Smooth muscle cell (in vitro differentiated cells): ENCODE measurements around the gene TPRG1. TPM values are rescaled to one million over a fixed set of nuclear protein-coding genes. Genes with fewer than 3 reads are reported as not detected.

Experiments
- DNase-seq: peaks from one replicate; lab custom pipeline; 2025; ENCODE audit not compliant: unreplicated experiment; lab: John Stamatoyannopoulos, UW
- H2AFZ ChIP-seq: fragments of 200-600 bp; sonication (generic); 2 replicates; pipeline ENCODE4 v1.6.0; 2016; ENCODE audit warnings: antibody characterized with exemption, low read depth, mild to moderate bottlenecking
- H3F3A ChIP-seq: fragments of 200-600 bp; sonication (generic); 2 replicates; pipeline ENCODE4 v1.6.0; 2017; ENCODE audit warnings: antibody characterized with exemption, low read depth
- H3K27ac ChIP-seq: fragments of 200-600 bp; sonication (generic); 2 replicates; pipeline ENCODE4 v1.5.1; 2016; ENCODE audit warnings: low read depth, mild to moderate bottlenecking
- H3K27me3 ChIP-seq: fragments of 200-600 bp; sonication (generic); 2 replicates; pipeline ENCODE4 v1.6.1; 2016; ENCODE audit warnings: low read depth, mild to moderate bottlenecking
- H3K36me3 ChIP-seq: fragments of 200-600 bp; sonication (generic); 2 replicates; pipeline ENCODE4 v1.5.1; 2016; ENCODE audit warnings: low read depth
- H3K4me1 ChIP-seq: fragments of 200-600 bp; sonication (generic); 2 replicates; pipeline ENCODE4 v1.5.1; 2016; ENCODE audit warnings: low read depth
- H3K4me2 ChIP-seq: fragments of 200-600 bp; sonication (generic); 2 replicates; pipeline ENCODE4 v1.6.0; 2016; ENCODE audit warnings: mild to moderate bottlenecking
- H3K4me3 ChIP-seq: fragments of 200-600 bp; sonication (generic); 2 replicates; pipeline ENCODE4 v1.5.1; 2016; ENCODE audit warnings: mild to moderate bottlenecking
- H3K79me2 ChIP-seq: fragments of 200-600 bp; sonication (generic); 2 replicates; pipeline ENCODE4 v1.6.0; 2016; ENCODE audit warnings: low read depth, mild to moderate bottlenecking
- H3K9ac ChIP-seq: fragments of 200-600 bp; sonication (generic); 2 replicates; pipeline ENCODE4 v1.6.0; 2016; ENCODE audit warnings: low read depth
- H3K9me3 ChIP-seq: fragments of 200-600 bp; sonication (generic); replicated peaks from 2 replicates; pipeline ENCODE4 v1.5.1; 2016; ENCODE audit warnings: low read depth
- H4K20me1 ChIP-seq: fragments of 200-600 bp; sonication (generic); 2 replicates; pipeline ENCODE4 v1.6.0; 2016; ENCODE audit warnings: low read depth
- WGBS: methylation state at CpG from one replicate; pipeline ENCODE4 v1.1.7; 2016; ENCODE audit warnings: low lambda C conversion rate; 5-methylcytosine and 5-hydroxymethylcytosine counted together
- polyA plus RNA-seq: library from polyadenylated mRNA; unstranded; fragments of >200 nt; fragmentation: Nextera tagmentation; extraction: Ambion mirVana; gene quantifications from 2 replicates; pipeline ENCODE4 v1.2.1, GENCODE V29; 2016
- total RNA-seq: library from RNA; depleted of rRNA; stranded (reverse); fragments of >200 nt; gene quantifications from 2 replicates; pipeline ENCODE4 v1.2.3, GENCODE V29; 2014
- TF ChIP-seq, protein P1 (sequence below): fragments of 200-600 bp; sonication (generic); IDR thresholded peaks from 2 replicates; pipeline ENCODE4 v1.5.1; 2017; ENCODE audit warnings: borderline replicate concordance, mild to moderate bottlenecking, antibody characterized with exemption; ENCODE audit not compliant: insufficient read depth, poor library complexity, severe bottlenecking

Gene TPRG1
- total and polyA plus RNA-seq, 2 experiments from 2014 or later = 0.65 to 3.2 TPM

DNA sequence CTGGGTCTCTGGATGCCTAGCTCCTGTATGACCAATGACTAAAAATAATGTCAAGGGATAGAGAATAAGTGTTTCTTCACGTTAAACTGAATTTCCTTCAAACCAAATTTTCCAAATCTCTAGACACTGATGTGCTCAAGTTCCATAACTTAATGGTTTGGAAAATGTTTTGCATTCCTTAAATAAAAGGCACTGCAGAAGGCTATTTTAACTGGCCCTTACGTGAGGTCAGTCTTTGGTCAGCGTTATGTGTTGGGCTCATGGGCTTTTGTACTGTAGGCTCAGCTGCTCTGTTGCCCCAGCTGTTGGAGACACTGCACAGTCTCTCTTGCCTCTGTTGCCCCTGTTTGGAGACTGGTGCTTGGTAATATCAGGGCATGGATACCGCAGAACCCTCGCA, 188.5 kb downstream of the TPRG1 start:
- Histone ChIP-seq H2AFZ (no peak overlapping the region), H3K27ac (no peak overlapping the region), H4K20me1 (no peaks in the 10 kb centered on the region), H3K36me3 (no peaks in the 10 kb centered on the region), H3K9ac (no peak overlapping the region), H3K4me1 (peaks cover 10% of the 10 kb centered on the region), H3K4me3 (no peak overlapping the region), H3F3A (peaks cover 6% of the 10 kb centered on the region), H3K4me2 (no peak overlapping the region), H3K79me2 (no peaks in the 10 kb centered on the region), H3K9me3 (no peaks in the 10 kb centered on the region), H3K27me3 (no peaks in the 10 kb centered on the region)
- TF ChIP-seq, protein P1, sequence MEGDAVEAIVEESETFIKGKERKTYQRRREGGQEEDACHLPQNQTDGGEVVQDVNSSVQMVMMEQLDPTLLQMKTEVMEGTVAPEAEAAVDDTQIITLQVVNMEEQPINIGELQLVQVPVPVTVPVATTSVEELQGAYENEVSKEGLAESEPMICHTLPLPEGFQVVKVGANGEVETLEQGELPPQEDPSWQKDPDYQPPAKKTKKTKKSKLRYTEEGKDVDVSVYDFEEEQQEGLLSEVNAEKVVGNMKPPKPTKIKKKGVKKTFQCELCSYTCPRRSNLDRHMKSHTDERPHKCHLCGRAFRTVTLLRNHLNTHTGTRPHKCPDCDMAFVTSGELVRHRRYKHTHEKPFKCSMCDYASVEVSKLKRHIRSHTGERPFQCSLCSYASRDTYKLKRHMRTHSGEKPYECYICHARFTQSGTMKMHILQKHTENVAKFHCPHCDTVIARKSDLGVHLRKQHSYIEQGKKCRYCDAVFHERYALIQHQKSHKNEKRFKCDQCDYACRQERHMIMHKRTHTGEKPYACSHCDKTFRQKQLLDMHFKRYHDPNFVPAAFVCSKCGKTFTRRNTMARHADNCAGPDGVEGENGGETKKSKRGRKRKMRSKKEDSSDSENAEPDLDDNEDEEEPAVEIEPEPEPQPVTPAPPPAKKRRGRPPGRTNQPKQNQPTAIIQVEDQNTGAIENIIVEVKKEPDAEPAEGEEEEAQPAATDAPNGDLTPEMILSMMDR = no peak
- WGBS = 95% methylated on average over 5 of the region's 5 CpGs
- no peak for DNase-seq

DNA sequence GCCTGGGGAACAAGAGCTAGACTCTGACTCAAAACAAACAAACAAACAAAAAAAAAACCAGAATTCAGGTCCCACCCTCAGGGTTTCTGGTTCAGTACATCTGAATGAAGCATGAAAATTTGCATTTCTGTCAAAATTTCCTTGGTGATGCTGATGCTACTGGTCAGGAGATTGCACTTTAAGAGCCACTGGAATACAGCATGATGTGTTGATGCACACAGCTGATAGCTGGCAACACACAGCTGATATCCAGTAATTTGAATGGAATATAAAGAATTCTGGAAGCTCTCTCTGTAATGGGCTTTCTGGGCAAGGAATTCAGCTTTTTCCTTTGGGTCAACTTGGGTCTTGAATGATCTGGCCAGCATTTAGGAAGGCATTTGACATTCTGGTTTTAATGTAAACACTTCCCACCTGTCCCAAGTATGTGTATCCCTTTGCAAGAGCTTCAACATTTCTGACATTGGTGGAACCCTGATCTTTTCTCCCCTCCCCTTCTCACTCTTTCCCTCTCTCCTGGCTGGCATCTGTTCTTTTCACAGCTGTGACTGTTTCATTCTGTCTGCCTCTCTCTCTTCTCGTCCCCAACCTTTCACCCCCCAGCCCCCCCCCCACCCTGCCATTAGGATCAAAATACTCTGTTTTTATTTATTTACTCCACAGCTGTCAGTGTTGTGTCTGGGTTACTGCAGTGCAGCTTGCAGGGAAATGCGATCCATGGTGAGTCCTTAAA, 189.5 kb downstream of the TPRG1 start:
- H3K4me2 ChIP-seq = no peak overlapping the region
- DNase-seq = no peak
- H3F3A ChIP-seq = no peaks in the 10 kb centered on the region
- no peaks in the 10 kb centered on the region for H3K4me1 ChIP-seq
- H4K20me1 ChIP-seq = no peaks in the 10 kb centered on the region
- no peaks in the 10 kb centered on the region for H3K27me3 ChIP-seq
- H3K36me3 ChIP-seq = no peaks in the 10 kb centered on the region
- no peak overlapping the region for H2AFZ ChIP-seq
- no peak overlapping the region for H3K4me3 ChIP-seq
- no peaks in the 10 kb centered on the region for H3K79me2 ChIP-seq
- H3K27ac ChIP-seq = no peak overlapping the region
- no peak overlapping the region for H3K9ac ChIP-seq
- TF ChIP-seq, protein P1 = no peak
- H3K9me3 ChIP-seq = no peaks in the 10 kb centered on the region
- WGBS = 70% methylated on average over 2 of the region's 2 CpGs

DNA sequence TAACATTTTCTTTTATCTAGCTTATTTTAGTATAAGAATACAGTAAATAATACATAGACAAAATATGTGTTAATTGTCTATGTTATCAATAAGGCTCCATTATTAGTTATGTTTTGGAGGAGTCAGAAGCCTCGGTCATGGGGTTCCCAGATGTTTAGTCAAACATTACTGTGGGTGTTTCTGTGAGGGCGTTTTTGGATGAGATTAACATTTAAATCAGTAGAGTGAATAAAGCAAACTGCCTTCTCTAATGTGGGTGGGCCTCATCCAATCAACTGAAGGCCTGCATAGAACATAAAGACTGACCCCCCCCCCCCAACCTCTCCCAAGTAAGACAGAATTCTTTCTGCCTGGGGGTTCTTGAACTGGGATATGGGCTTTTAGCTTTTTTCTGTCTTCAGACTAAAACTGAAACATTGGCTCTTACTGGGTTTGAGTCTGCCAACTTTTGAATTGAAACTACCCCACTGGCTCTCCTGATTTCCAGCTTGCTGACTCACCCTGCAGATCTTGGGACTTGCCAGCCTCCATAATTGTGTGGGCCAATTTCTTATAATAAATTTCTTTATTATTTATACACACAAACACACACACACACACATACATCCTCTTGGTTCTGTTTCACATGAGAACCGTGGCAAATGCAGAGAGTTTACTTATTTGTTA, 192.0 kb downstream of the TPRG1 start:
- TF ChIP-seq, protein P1 = no peak
- WGBS = 98% methylated on average over 3 of the region's 3 CpGs
- Histone ChIP-seq H3K79me2 (no peaks in the 10 kb centered on the region), H3K27me3 (no peaks in the 10 kb centered on the region), H4K20me1 (no peaks in the 10 kb centered on the region), H3K9me3 (no peaks in the 10 kb centered on the region), H3K27ac (no peak overlapping the region), H3F3A (no peaks in the 10 kb centered on the region), H2AFZ (no peak overlapping the region), H3K4me2 (no peak overlapping the region), H3K4me3 (no peak overlapping the region), H3K36me3 (no peaks in the 10 kb centered on the region), H3K9ac (no peak overlapping the region), H3K4me1 (no peaks in the 10 kb centered on the region)
- no peak for DNase-seq
